COLO829 (cell line): Measurements from ENCODE around the gene ATG7.
"Not testable (repeated sequence)": the region's sequence is repeated elsewhere in the genome, so short reads cannot be mapped to it uniquely, and the experiment has no call there.

ENCODE experiments used
- DNase-seq: peaks from one replicate; pipeline ENCODE4 v3.0.0; 2012; ENCODE audit warnings: low spot score

ATG7 gene

DNA sequence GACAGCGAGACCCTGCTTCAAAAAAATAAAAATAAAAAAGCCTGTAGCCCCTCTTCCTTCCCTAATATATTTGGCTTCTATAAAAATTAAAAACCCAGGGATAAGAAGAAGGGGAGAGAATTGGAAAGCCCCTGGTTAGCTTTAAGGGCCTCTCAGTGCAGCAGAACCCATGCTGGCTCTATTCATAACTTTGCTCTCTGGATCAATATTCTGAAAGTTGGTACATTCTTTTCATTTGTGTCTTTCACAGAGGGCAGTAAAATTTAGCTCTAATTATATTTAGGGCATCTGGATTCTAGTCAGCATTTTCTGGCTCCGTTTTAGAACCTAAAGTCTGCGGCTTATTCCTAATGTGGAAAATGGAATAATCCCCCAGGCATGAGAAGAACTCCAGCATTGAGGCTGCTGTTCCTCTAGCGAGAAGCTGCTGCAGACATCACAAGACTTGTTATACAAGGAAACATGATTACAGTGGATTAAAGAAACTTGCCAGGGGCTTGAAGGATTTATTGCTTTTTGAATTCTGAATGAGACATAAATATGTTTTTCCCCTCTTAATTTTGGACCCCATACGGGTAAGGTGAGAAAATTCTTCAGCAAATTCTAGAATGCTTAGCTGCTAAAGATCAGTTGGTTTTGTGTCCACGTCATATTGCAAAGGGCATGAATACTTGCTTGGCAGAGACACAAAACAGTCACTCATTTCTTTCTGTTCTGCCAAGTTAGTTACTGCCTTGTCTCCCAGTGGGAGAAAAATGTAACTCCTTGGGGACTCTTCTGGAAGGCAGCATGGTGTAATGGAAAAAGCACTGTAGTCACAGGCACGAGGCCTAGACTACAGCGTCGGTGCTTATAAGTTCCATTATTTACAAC, 193.8 kb downstream of the ATG7 start:
- peak; percentile 64 for DNase-seq

GRCh38 chr3:11467875-11468274, 195.7 kb downstream of the ATG7 start:
- no peak for DNase-seq

GRCh38 chr3:11470031-11470853, 198.0 kb downstream of the ATG7 start:
- no peak for DNase-seq

DNA sequence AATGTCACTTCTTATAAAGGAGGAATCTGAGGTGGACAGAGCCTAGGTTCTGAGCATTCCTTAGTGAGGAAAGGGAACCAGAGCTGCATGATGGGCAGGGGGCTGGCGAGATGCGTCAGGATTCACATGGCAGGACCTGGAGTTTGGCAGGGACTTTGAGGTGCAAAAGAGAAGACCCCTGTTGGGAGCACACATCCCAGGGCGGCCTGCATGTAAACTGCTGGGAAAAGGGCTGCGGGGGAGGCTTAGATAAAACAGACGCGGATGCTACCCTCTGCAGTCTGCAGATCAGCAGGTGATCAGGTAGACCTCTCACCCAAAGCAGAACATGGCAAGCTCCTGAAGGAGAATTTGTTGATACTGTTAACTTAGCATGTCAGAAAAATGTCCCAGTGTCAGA, 203.1 kb downstream of the ATG7 start:
- DNase-seq: no peak

DNA sequence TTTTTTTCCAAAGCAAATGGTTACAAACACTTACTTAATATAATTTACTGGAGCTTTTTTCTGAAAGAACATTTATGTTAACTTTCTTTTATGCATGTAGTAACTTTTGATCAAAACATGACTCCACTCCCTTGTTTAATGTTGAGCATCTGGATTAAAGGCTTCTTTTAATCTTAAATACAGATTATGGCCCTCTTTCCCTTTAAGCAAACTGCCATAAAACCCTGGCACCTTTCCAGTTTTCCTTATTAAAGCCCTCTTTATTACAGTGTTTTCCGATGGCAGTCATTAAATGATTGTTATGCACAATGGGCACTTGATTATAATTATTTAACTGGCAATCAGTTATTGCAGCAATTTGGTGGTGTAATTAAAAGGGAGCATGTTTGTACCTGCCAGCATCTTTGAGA, 204.5 kb downstream of the ATG7 start:
- peak; percentile 14 for DNase-seq

GRCh38 chr3:11477407-11477911, 205.3 kb downstream of the ATG7 start:
- no peak for DNase-seq

DNA sequence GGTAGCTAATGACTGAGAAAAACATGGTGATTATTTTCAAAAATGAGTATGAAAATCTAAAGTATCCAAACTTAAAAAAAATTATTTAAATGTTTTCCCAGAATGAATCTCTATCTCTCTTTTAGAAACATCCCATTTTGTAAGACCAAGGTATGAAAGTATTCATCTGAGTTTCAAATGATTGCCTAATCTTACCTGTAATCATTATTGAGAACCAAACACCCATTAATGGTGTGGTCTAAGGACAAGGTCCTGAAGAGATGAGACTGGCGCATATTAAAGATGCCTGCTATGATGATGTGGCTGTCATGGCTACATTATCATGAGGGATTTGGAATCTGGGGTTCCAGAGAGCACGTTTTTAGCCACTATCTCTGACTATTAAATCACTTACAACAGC, 206.0 kb downstream of the ATG7 start:
- DNase-seq: no peak

GRCh38 chr3:11479221-11479620, 207.0 kb downstream of the ATG7 start:
- no peak for DNase-seq

DNA sequence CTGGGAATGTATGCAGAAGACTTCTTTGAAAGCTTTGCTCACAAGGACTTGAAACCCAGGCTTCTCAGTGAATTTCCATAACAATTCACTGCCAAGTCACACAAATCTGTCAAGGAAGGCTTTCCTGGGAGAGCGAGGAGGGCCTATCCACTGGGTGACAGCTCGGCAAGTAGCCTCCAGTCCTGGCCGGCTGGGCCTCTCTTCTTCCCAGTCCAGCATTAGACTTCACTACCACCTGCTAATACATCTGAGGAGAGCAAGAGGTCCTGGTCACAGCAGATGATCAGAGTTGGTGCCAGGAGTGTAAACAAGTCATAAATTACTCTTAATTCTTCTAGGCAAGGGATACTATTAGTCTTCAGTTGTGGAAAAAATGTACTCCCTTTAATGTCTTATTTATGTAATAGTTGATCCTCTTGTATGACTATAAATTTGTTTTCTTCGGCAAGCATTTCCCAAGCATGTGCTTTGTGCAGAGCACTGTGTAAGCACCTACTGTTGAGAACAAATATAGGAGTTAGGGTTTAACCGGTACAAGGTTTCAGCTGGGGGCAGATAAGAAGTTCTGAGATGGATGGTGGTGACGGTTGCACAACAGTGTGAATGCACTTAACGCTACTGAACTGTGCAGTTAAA, 208.6 kb downstream of the ATG7 start:
- no peak for DNase-seq

DNA sequence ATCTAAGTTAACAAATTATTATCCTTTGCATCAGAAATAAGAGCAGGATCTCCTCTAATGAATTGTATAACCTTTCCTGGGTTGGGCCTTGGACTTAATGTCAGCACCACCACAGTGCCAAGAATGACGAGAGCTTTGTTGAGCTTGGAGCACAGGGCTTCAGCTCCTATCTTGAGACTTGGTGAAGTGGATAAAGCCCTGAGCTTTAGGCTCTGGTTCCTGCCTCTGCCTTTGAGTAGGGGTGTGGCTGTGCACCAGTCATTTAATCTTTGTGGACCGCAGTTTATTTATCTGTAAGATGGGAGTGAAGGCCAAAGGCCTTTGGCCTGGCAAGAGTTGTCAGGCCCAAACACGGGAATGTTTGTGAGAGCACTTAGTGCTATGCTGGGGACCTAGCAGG, 209.4 kb downstream of the ATG7 start:
- no peak for DNase-seq

GRCh38 chr3:11482021-11482420, 209.8 kb downstream of the ATG7 start:
- DNase-seq: no peak

DNA sequence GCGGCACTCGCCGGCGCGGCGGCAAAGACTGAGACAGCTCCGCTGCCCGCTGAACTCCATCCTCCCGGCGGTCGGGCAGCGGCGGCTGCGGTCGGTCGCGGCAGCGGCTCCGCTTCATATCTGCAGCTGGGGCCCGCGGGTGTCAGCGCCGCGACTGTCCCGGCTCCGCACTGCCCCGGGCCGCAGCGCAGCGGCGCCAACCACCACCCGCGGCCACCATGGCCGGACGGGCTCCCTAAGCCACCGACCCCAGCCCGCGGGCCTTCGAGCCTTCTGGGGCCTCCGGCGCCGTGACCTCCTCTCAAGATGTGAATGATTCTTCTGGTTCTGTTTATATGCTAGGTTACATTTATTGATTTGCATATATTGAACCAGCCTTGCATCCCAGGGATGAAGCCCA, 216.2 kb downstream of the ATG7 start:
- not testable (repeated sequence) for DNase-seq

DNA sequence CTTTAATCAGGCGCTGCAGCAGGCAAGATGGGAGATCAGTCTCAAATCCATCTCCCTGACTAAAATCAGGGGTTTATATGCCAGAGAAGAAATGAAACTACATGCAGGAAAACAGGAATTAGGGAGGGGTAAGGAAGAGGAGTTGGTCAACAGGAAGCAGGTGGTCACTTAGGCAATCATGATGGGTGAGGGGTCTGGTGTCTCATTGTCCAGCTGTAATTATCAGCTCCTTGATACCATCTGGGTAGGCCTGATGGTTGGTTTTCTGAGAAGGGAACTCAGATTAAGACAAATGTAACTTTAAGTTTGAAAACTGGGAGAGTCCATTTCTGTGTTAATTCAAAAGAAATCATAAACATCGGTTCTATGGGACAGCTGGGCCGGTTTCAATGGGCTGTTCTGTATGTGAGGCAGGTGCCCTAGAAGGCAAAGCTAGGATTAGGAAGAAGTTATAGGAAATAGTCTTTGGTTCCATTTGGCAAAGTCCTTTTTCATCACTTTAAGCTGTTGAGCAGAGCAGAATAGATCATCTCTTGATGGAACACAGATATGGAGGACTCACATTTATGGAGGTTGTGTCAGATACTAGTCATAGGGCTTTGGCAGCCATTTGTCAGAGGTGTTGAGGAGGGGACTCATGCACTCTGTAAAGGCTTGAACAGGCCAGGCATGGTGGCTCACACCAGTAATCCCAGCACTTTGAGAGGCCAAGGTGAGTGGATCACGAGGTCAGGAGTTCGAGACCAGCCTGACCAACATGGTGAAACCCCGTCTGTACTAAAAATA, 222.1 kb downstream of the ATG7 start:
- DNase-seq: no peak

DNA sequence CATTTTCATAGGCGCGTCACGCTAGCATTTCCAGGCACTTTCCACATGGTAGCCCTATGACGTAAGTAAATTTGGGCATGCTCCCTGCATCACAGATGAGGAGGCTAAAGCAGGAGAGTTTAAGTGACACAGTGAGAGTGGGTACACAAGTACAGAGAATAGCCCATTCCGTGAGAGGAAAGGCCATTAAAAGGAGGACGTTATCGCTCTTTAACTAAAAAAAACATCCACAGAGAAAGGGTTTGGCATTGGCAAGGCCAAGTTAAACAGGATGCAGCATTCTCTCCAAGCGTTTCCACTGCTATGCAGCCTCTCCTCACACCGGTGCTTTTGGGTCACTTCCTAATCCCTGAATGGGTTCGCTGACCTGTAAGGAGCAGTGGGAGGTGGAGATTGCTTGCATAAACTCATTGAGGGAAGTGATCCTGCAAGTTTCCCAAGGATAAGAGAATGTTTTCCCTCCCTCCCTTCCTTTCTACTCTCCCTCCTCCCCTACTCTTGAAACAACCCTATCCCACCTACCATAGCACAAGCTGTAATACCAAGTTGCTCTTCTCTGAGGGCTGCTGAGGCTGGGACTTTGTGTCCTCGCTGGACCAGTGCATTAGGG, 223.9 kb downstream of the ATG7 start:
- DNase-seq: no peak

- no peak for DNase-seq
Observed at GRCh38 chr3:11498177-11498576, 226.0 kb downstream of the ATG7 start.

GRCh38 chr3:11498646-11499045, 226.4 kb downstream of the ATG7 start:
- DNase-seq: no peak

DNA sequence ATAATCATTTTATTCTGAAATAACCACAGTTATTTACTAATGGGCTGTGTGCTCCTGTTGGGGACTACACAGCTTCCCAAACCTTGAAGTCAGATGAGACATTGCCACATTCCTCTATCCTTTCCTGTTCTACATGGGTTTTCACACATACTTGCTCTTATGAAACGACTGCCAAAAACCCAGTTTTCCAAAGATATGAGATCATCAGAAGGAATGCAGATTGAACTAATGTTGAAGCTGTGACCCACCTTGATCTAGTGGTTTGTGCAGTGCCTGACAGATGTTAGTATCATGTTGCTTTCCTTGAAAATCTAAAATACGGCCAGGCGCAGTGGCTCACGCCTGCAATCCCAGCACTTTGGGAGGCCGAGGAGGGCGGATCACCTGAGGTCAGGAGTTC, 226.9 kb downstream of the ATG7 start:
- DNase-seq: no peak

DNA sequence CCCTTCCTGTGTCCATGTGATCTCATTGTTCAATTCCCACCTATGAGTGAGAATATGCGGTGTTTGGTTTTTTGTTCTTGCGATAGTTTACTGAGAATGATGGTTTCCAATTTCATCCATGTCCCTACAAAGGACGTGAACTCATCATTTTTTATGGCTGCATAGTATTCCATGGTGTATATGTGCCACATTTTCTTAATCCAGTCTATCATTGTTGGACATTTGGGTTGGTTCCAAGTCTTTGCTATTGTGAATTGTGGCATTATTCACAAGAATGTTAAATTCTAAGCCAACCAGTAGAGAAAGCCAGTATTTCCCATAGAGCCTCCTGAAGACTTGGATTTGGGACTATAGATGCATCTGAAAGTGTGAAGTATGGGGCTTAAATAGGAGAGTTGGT, 230.2 kb downstream of the ATG7 start:
- DNase-seq: not testable (repeated sequence)

- DNase-seq: no peak
Observed at GRCh38 chr3:11507719-11508118, 235.5 kb downstream of the ATG7 start.

DNA sequence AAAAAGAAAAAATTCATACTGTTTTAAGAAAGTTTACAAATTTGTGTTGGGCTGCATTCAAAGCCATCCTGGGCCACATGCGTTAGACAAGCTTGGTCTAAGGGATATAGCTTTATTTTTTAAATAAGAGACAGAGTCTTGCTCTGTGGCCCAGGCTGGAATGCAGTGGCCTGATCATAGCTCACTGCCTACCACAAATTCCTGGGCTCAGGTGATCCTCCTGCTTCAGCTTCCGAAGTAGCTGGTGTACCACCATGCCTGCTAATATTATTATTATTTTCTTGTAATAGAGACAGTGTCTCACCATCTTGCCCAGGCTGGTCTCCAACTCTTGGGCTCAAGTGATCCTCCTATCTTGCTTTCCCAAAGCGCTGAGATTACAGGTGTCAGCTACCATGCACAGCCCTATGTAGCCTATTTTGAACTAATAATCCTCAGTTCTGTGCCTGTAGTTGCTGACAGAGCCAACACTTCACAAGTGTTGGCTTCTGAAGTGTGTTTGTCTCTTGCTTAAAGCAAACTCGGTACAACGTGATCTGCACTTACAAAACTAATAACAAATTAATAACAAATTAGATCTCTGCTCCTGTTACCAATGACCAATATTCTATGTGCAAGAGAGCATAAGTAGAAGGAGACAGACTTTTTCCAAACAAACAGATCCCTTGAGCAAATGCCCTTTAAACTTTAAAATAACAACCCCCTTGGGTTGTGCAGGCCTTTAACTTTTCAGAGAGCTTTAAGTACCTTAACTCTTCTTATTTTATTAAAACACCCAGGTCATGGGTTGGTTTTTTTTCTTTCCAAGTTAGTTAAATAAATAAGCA, 236.4 kb downstream of the ATG7 start:
- DNase-seq: no peak
